ENCODE results near the gene GLT6D1.

DNA sequence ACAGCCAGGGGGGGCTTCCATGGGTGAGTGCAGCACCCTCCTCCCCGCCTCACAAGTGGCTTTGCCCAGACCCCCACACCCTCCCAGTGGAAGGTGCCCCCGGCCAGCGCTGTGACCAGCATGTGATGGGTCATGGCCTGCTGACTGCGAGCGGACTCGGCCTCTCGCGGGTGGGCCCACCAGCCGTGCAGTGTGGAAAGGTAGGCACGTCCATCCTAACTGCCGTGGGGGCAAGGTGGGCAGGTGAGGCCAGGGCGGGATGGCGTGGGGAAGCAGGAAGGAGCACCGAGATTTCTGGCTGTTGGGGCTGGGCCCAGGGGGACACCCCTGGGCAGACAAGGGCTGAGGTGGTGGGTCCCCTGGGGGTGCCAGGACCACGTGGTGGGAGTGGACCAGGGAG, 47.9 kb upstream of the GLT6D1 start:
- TF ChIP-seq CTCF (IDR thresholded peaks at IDR 0.05) (no peak), EZH2 (IDR thresholded peaks at IDR 0.05; ENCODE audit: borderline replicate concordance, insufficient read depth, low read depth, low read length, poor library complexity, severe bottlenecking) (no peak)
